ENCODE results near the gene NFASC.

The NFASC gene

GRCh38 chr1:204987689-204988088 is 117.0 kb downstream of the NFASC start:
- no peak overlapping the region for H3K4me2 ChIP-seq (ENCODE audit: low read depth, low read length)
- H3K9ac ChIP-seq (ENCODE audit: low read length) = no peak overlapping the region
- no peak for TF ChIP-seq EZH2 (optimal IDR thresholded peaks at IDR 0.05; ENCODE audit: low read depth, low read length)
- TF ChIP-seq CTCF (IDR thresholded peaks at IDR 0.05; ENCODE audit: low read length) = no peak
- no peak for TF ChIP-seq EZH2phosphoT487 (IDR thresholded peaks at IDR 0.05; ENCODE audit: low read length)
- H3K27ac ChIP-seq (ENCODE audit: low read length) = no peak overlapping the region
- H3K27me3 ChIP-seq (replicated peaks; ENCODE audit: insufficient read depth, low read length) = peaks cover 91% of the 10 kb centered on the region
- no peaks in the 10 kb centered on the region for H3F3A ChIP-seq (ENCODE audit: insufficient read depth, low read length)
- no peaks in the 10 kb centered on the region for H3K79me2 ChIP-seq (ENCODE audit: low read length)
- H3K9me2 ChIP-seq (replicated peaks; ENCODE audit: insufficient read depth, low read length) = no peaks in the 10 kb centered on the region
- H4K20me1 ChIP-seq (ENCODE audit: insufficient read depth, low read length) = no peaks in the 10 kb centered on the region
- no peak for DNase-seq
- H3K4me3 ChIP-seq (ENCODE audit: low read length) = no peak overlapping the region
- H3K4me1 ChIP-seq (ENCODE audit: low read length) = no peaks in the 10 kb centered on the region
- H2AFZ ChIP-seq (ENCODE audit: low read length) = no peak overlapping the region
- no peaks in the 10 kb centered on the region for H3K9me3 ChIP-seq (replicated peaks; ENCODE audit: insufficient read depth, low read length)
- no peaks in the 10 kb centered on the region for H3K36me3 ChIP-seq (replicated peaks; ENCODE audit: insufficient read depth, low read length)

GRCh38 chr1:204988196-204988595 is 117.5 kb downstream of the NFASC start:
- H3K36me3 ChIP-seq (replicated peaks; ENCODE audit: insufficient read depth, low read length) = no peaks in the 10 kb centered on the region
- TF ChIP-seq EZH2phosphoT487 (IDR thresholded peaks at IDR 0.05; ENCODE audit: low read length) = no peak
- TF ChIP-seq CTCF (IDR thresholded peaks at IDR 0.05; ENCODE audit: low read length) = no peak
- no peak for TF ChIP-seq EZH2 (optimal IDR thresholded peaks at IDR 0.05; ENCODE audit: low read depth, low read length)
- H3K4me1 ChIP-seq (ENCODE audit: low read length) = no peaks in the 10 kb centered on the region
- H3K27me3 ChIP-seq (replicated peaks; ENCODE audit: insufficient read depth, low read length) = peaks cover 94% of the 10 kb centered on the region
- no peaks in the 10 kb centered on the region for H3F3A ChIP-seq (ENCODE audit: insufficient read depth, low read length)
- no peak for DNase-seq
- H4K20me1 ChIP-seq (ENCODE audit: insufficient read depth, low read length) = no peaks in the 10 kb centered on the region
- H3K4me2 ChIP-seq (ENCODE audit: low read depth, low read length) = no peak overlapping the region
- H2AFZ ChIP-seq (ENCODE audit: low read length) = no peak overlapping the region
- H3K9me2 ChIP-seq (replicated peaks; ENCODE audit: insufficient read depth, low read length) = no peaks in the 10 kb centered on the region
- H3K9ac ChIP-seq (ENCODE audit: low read length) = no peak overlapping the region
- H3K27ac ChIP-seq (ENCODE audit: low read length) = no peak overlapping the region
- H3K9me3 ChIP-seq (replicated peaks; ENCODE audit: insufficient read depth, low read length) = no peaks in the 10 kb centered on the region
- no peaks in the 10 kb centered on the region for H3K79me2 ChIP-seq (ENCODE audit: low read length)
- no peak overlapping the region for H3K4me3 ChIP-seq (ENCODE audit: low read length)

GRCh38 chr1:204989266-204990058 is 118.8 kb downstream of the NFASC start:
- no peaks in the 10 kb centered on the region for H4K20me1 ChIP-seq (ENCODE audit: insufficient read depth, low read length)
- H3K9me2 ChIP-seq (replicated peaks; ENCODE audit: insufficient read depth, low read length) = no peaks in the 10 kb centered on the region
- no peaks in the 10 kb centered on the region for H3F3A ChIP-seq (ENCODE audit: insufficient read depth, low read length)
- H3K27ac ChIP-seq (ENCODE audit: low read length) = no peak overlapping the region
- no peak overlapping the region for H3K4me3 ChIP-seq (ENCODE audit: low read length)
- peak; percentile 71 for DNase-seq
- no peak overlapping the region for H3K9ac ChIP-seq (ENCODE audit: low read length)
- no peaks in the 10 kb centered on the region for H3K79me2 ChIP-seq (ENCODE audit: low read length)
- H2AFZ ChIP-seq (ENCODE audit: low read length) = no peak overlapping the region
- no peaks in the 10 kb centered on the region for H3K4me1 ChIP-seq (ENCODE audit: low read length)
- no peak overlapping the region for H3K4me2 ChIP-seq (ENCODE audit: low read depth, low read length)
- H3K36me3 ChIP-seq (replicated peaks; ENCODE audit: insufficient read depth, low read length) = no peaks in the 10 kb centered on the region
- H3K27me3 ChIP-seq (replicated peaks; ENCODE audit: insufficient read depth, low read length) = peaks cover 97% of the 10 kb centered on the region
- no peaks in the 10 kb centered on the region for H3K9me3 ChIP-seq (replicated peaks; ENCODE audit: insufficient read depth, low read length)
- TF ChIP-seq CTCF (IDR thresholded peaks at IDR 0.05; ENCODE audit: low read length) (peak; percentile 99), EZH2 (optimal IDR thresholded peaks at IDR 0.05; ENCODE audit: low read depth, low read length) (no peak)

Measured in MM.1S (cell line).